IPS-18a (cell line): ENCODE measurements around the gene WIZ.

Experiments
- H3K27ac ChIP-seq: one replicate; pipeline ENCODE4 v1.5.1; 2013; ENCODE audit warnings: low read length
- H3K27me3 ChIP-seq: one replicate; pipeline ENCODE4 v1.6.1; 2013; ENCODE audit warnings: mild to moderate bottlenecking, low read length; ENCODE audit not compliant: control insufficient read depth, insufficient read depth
- H3K36me3 ChIP-seq: one replicate; pipeline ENCODE4 v1.6.1; 2013; ENCODE audit warnings: low read depth, low read length; ENCODE audit not compliant: control insufficient read depth
- H3K4me1 ChIP-seq: one replicate; pipeline ENCODE4 v1.6.1; 2013; ENCODE audit warnings: low read depth, low read length; ENCODE audit not compliant: control insufficient read depth
- H3K4me3 ChIP-seq: one replicate; pipeline ENCODE4 v1.5.1; 2013; ENCODE audit warnings: low read length
- H3K9ac ChIP-seq: one replicate; pipeline ENCODE4 v1.6.1; 2013; ENCODE audit warnings: mild to moderate bottlenecking, low read length, moderate library complexity
- H3K9me3 ChIP-seq: one replicate; pipeline ENCODE4 v1.6.1; 2013; ENCODE audit warnings: low read depth, low read length; ENCODE audit not compliant: control insufficient read depth

The WIZ gene

GRCh38 chr19:15404097-15404779, 45.5 kb downstream of the WIZ start:
- Histone ChIP-seq H3K27me3 (no peaks in the 10 kb centered on the region), H3K9ac (no peak overlapping the region), H3K9me3 (no peaks in the 10 kb centered on the region), H3K4me3 (no peak overlapping the region), H3K27ac (no peak overlapping the region), H3K4me1 (no peaks in the 10 kb centered on the region), H3K36me3 (peaks cover 60% of the 10 kb centered on the region)

- Histone ChIP-seq H3K27me3 (no peaks in the 10 kb centered on the region), H3K27ac (no peak overlapping the region), H3K9ac (no peak overlapping the region), H3K4me3 (no peak overlapping the region), H3K4me1 (no peaks in the 10 kb centered on the region), H3K9me3 (no peaks in the 10 kb centered on the region), H3K36me3 (peaks cover 68% of the 10 kb centered on the region)
Observed at GRCh38 chr19:15403151-15403531, 46.6 kb downstream of the WIZ start.

- no peak overlapping the region for H3K9ac ChIP-seq
- H3K4me3 ChIP-seq: no peak overlapping the region
- H3K27me3 ChIP-seq: no peaks in the 10 kb centered on the region
- no peaks in the 10 kb centered on the region for H3K4me1 ChIP-seq
- H3K9me3 ChIP-seq: no peaks in the 10 kb centered on the region
- no peak overlapping the region for H3K27ac ChIP-seq
- H3K36me3 ChIP-seq: peaks cover 69% of the 10 kb centered on the region
Observed at GRCh38 chr19:15402411-15403150, 47.2 kb downstream of the WIZ start.

DNA sequence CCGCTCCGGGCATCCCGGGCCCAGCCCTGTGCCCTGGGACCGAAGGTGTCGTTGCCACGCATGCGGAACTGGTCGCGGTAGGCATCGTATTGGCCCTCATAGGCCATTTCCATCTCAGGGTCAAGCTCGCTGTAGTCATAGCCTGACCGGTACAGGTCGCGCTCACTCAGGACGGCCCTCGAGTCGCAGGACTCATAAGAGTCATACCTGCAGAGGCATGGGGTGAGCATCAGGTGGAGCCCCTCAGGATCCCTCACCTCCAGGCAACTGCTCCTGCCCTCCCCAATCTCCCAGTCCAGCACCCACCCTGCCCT, 48.4 kb downstream of the WIZ start:
- Histone ChIP-seq H3K4me3 (no peak overlapping the region), H3K36me3 (peaks cover 78% of the 10 kb centered on the region), H3K27ac (no peak overlapping the region)

GRCh38 chr19:15400521-15401396, 49.0 kb downstream of the WIZ start:
- Histone ChIP-seq H3K27me3 (no peaks in the 10 kb centered on the region), H3K27ac (no peak overlapping the region), H3K36me3 (peaks cover 80% of the 10 kb centered on the region), H3K4me3 (no peak overlapping the region), H3K9ac (no peak overlapping the region), H3K9me3 (no peaks in the 10 kb centered on the region), H3K4me1 (no peaks in the 10 kb centered on the region)

More for the DNA sequence above, 48.4 kb downstream of the WIZ start:
- H3K9ac ChIP-seq: no peak overlapping the region
- no peaks in the 10 kb centered on the region for H3K27me3 ChIP-seq
- no peaks in the 10 kb centered on the region for H3K9me3 ChIP-seq
- H3K4me1 ChIP-seq: no peaks in the 10 kb centered on the region

- Histone ChIP-seq H3K27me3 (no peaks in the 10 kb centered on the region), H3K4me1 (no peaks in the 10 kb centered on the region), H3K9ac (no peak overlapping the region), H3K36me3 (peaks cover 87% of the 10 kb centered on the region), H3K9me3 (no peaks in the 10 kb centered on the region), H3K27ac (no peak overlapping the region), H3K4me3 (no peak overlapping the region)
Observed at GRCh38 chr19:15399635-15400034, 50.1 kb downstream of the WIZ start.

- Histone ChIP-seq H3K4me3 (no peak overlapping the region), H3K27ac (no peak overlapping the region), H3K9me3 (no peaks in the 10 kb centered on the region), H3K27me3 (no peaks in the 10 kb centered on the region), H3K4me1 (no peaks in the 10 kb centered on the region), H3K9ac (no peak overlapping the region), H3K36me3 (peaks cover 87% of the 10 kb centered on the region)
Observed at GRCh38 chr19:15399234-15399515, 50.6 kb downstream of the WIZ start.

- no peak overlapping the region for H3K9ac ChIP-seq
- no peak overlapping the region for H3K4me3 ChIP-seq
- no peaks in the 10 kb centered on the region for H3K9me3 ChIP-seq
- no peak overlapping the region for H3K27ac ChIP-seq
- peaks cover 86% of the 10 kb centered on the region for H3K36me3 ChIP-seq
- H3K4me1 ChIP-seq: no peaks in the 10 kb centered on the region
- H3K27me3 ChIP-seq: no peaks in the 10 kb centered on the region
Observed at GRCh38 chr19:15398501-15399233, 51.1 kb downstream of the WIZ start.

- Histone ChIP-seq H3K9ac (no peak overlapping the region), H3K4me3 (no peak overlapping the region), H3K9me3 (no peaks in the 10 kb centered on the region), H3K27ac (no peak overlapping the region), H3K4me1 (no peaks in the 10 kb centered on the region), H3K27me3 (no peaks in the 10 kb centered on the region), H3K36me3 (peaks cover 78% of the 10 kb centered on the region)
Observed at GRCh38 chr19:15397782-15398181, 52.0 kb downstream of the WIZ start.

- peaks cover 75% of the 10 kb centered on the region for H3K36me3 ChIP-seq
- H3K27ac ChIP-seq: no peak overlapping the region
- H3K4me1 ChIP-seq: no peaks in the 10 kb centered on the region
- H3K9ac ChIP-seq: no peak overlapping the region
- H3K9me3 ChIP-seq: no peaks in the 10 kb centered on the region
- no peaks in the 10 kb centered on the region for H3K27me3 ChIP-seq
- no peak overlapping the region for H3K4me3 ChIP-seq
Observed at GRCh38 chr19:15397236-15397635, 52.5 kb downstream of the WIZ start.

DNA sequence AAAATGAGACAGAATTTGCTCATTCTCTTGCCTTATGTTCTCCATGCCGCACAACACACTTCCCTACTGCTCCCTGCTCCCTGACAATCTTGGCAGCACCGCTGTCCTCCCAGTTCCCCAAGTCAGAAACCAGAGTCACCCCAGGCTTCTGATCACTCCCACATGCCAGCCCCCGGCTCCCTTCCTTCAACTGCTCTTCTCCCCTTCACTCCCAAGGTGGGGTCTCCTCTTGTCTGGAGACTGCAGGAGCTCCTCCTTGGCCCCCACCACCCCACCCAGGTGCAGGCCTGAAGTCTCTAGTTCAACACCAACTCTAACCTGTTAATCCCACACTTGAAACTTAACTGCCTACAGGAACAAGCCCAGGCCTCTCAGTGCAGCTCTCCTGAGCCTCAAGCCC, 53.3 kb downstream of the WIZ start:
- Histone ChIP-seq H3K9ac (no peak overlapping the region), H3K27ac (no peak overlapping the region), H3K4me1 (no peaks in the 10 kb centered on the region), H3K4me3 (no peak overlapping the region), H3K36me3 (peaks cover 77% of the 10 kb centered on the region), H3K27me3 (no peaks in the 10 kb centered on the region), H3K9me3 (no peaks in the 10 kb centered on the region)
